ENCODE data around the gene GVQW3.
A peak's percentile ranks its signal among the peaks of the same experiment; 100 is the strongest.

The GVQW3 gene

GRCh38 chr11:76382209-76382608, 1.1 kb downstream of the GVQW3 start:
- peaks cover 0 to 6% (median 3%) of the 10 kb centered on the region in 4 experiments for H3K36me3 ChIP-seq (ENCODE audit: control insufficient read depth in 4 of 4, insufficient read depth in 4 of 4, low read length in 3 of 4)
- H3K4me1 ChIP-seq (ENCODE audit: control extremely low read depth in 1 of 4, control insufficient read depth in 4 of 4, insufficient read depth in 4 of 4, low read length in 3 of 4), result peaks cover 15 to 38% (median 23%) of the 10 kb centered on the region in 4 experiments
- WGBS (ENCODE audit: insufficient coverage), result 93% methylated on average over 4 of the region's 6 CpGs
- no peak overlapping the region for H3K27ac ChIP-seq (ENCODE audit: insufficient read depth in 1 of 2, low read depth in 1 of 2, low read length in 2 of 2, poor library complexity in 1 of 2, severe bottlenecking in 2 of 2)
- no peaks in the 10 kb centered on the region for H3K27me3 ChIP-seq (replicated peaks in 2 of 5; ENCODE audit: control insufficient read depth in 4 of 5, insufficient read depth in 5 of 5, low read length in 4 of 5)
- CTCF ChIA-PET, result interaction anchor here (1.8 to 2.0 kb wide), 2 partner anchors 10 to 38 kb away, joined by 4 read pairs; no protein-coding TSS in a partner anchor
- DNase-seq, result no peak
- peak overlapping the region in 3 of 7 experiments; percentile 4 to 95 (median 89) for H3K4me3 ChIP-seq (ENCODE audit: control insufficient read depth in 1 of 7, extremely low read depth in 1 of 7, insufficient read depth in 4 of 7, low read depth in 2 of 7, low read length in 6 of 7)
- no peaks in the 10 kb centered on the region for H3K9me3 ChIP-seq (ENCODE audit: control extremely low read depth in 1 of 5, control insufficient read depth in 4 of 5, insufficient read depth in 2 of 5, low read depth in 1 of 5, low read length in 4 of 5)
- POLR2A ChIA-PET, result no interaction called here

- CTCF ChIA-PET, result no interaction called here
- no peak overlapping the region for H3K4me3 ChIP-seq (ENCODE audit: control insufficient read depth in 1 of 7, extremely low read depth in 1 of 7, insufficient read depth in 4 of 7, low read depth in 2 of 7, low read length in 6 of 7)
- POLR2A ChIA-PET, result interaction anchor here (0.6 kb wide), 1 partner anchor 35 kb away, joined by 3 read pairs; no protein-coding TSS in a partner anchor
Observed at GRCh38 chr11:76385903-76386302, 4.8 kb downstream of the GVQW3 start.

GRCh38 chr11:76388408-76388807, 7.3 kb downstream of the GVQW3 start:
- Histone ChIP-seq H3K36me3 (ENCODE audit: control insufficient read depth in 4 of 4, insufficient read depth in 4 of 4, low read length in 3 of 4) (peaks cover 0 to 6% (median 3%) of the 10 kb centered on the region in 4 experiments), H3K27ac (ENCODE audit: insufficient read depth in 1 of 2, low read depth in 1 of 2, low read length in 2 of 2, poor library complexity in 1 of 2, severe bottlenecking in 2 of 2) (no peak overlapping the region), H3K4me3 (ENCODE audit: control insufficient read depth in 1 of 7, extremely low read depth in 1 of 7, insufficient read depth in 4 of 7, low read depth in 2 of 7, low read length in 6 of 7) (no peak overlapping the region), H3K4me1 (ENCODE audit: control extremely low read depth in 1 of 4, control insufficient read depth in 4 of 4, insufficient read depth in 4 of 4, low read length in 3 of 4) (peaks cover 2 to 29% (median 20%) of the 10 kb centered on the region in 4 experiments), H3K27me3 (replicated peaks in 2 of 5; ENCODE audit: control insufficient read depth in 4 of 5, insufficient read depth in 5 of 5, low read length in 4 of 5) (no peaks in the 10 kb centered on the region), H3K9me3 (ENCODE audit: control extremely low read depth in 1 of 5, control insufficient read depth in 4 of 5, insufficient read depth in 2 of 5, low read depth in 1 of 5, low read length in 4 of 5) (no peaks in the 10 kb centered on the region)
- POLR2A ChIA-PET, result interaction anchor here (0.6 kb wide), 1 partner anchor 275 kb away, joined by 3 read pairs; no protein-coding TSS in a partner anchor
- DNase-seq, result no peak
- WGBS (ENCODE audit: insufficient coverage), result 100% methylated on average over 1 of the region's 2 CpGs
- CTCF ChIA-PET, result interaction anchor here (1.1 to 1.7 kb wide), 4 partner anchors 29 to 181 kb away, joined by 3 to 5 read pairs (median 4); no protein-coding TSS in a partner anchor

More at GRCh38 chr11:76385903-76386302, 4.8 kb downstream of the GVQW3 start:
- Histone ChIP-seq H3K9me3 (ENCODE audit: control extremely low read depth in 1 of 5, control insufficient read depth in 4 of 5, insufficient read depth in 2 of 5, low read depth in 1 of 5, low read length in 4 of 5) (no peaks in the 10 kb centered on the region), H3K27me3 (replicated peaks in 2 of 5; ENCODE audit: control insufficient read depth in 4 of 5, insufficient read depth in 5 of 5, low read length in 4 of 5) (no peaks in the 10 kb centered on the region), H3K4me1 (ENCODE audit: control extremely low read depth in 1 of 4, control insufficient read depth in 4 of 4, insufficient read depth in 4 of 4, low read length in 3 of 4) (peaks cover 10 to 25% (median 16%) of the 10 kb centered on the region in 4 experiments), H3K27ac (ENCODE audit: insufficient read depth in 1 of 2, low read depth in 1 of 2, low read length in 2 of 2, poor library complexity in 1 of 2, severe bottlenecking in 2 of 2) (no peak overlapping the region), H3K36me3 (ENCODE audit: control insufficient read depth in 4 of 4, insufficient read depth in 4 of 4, low read length in 3 of 4) (peaks cover 0 to 6% (median 3%) of the 10 kb centered on the region in 4 experiments)
- DNase-seq, result no peak
- WGBS (ENCODE audit: insufficient coverage), result 100% methylated on average over 5 of the region's 5 CpGs

GRCh38 chr11:76391021-76391420, 9.9 kb downstream of the GVQW3 start:
- H3K27me3 ChIP-seq (replicated peaks in 2 of 5; ENCODE audit: control insufficient read depth in 4 of 5, insufficient read depth in 5 of 5, low read length in 4 of 5), result no peaks in the 10 kb centered on the region
- H3K4me1 ChIP-seq (ENCODE audit: control extremely low read depth in 1 of 4, control insufficient read depth in 4 of 4, insufficient read depth in 4 of 4, low read length in 3 of 4), result peaks cover 2 to 30% (median 21%) of the 10 kb centered on the region in 4 experiments
- 32% methylated on average over 6 of the region's 6 CpGs for WGBS (ENCODE audit: insufficient coverage)
- no peaks in the 10 kb centered on the region for H3K9me3 ChIP-seq (ENCODE audit: control extremely low read depth in 1 of 5, control insufficient read depth in 4 of 5, insufficient read depth in 2 of 5, low read depth in 1 of 5, low read length in 4 of 5)
- peak in 2 of 3 donors; percentile 50 to 58 for DNase-seq
- no peaks in the 10 kb centered on the region for H3K36me3 ChIP-seq (ENCODE audit: control insufficient read depth in 4 of 4, insufficient read depth in 4 of 4, low read length in 3 of 4)
- peak overlapping the region in 3 of 7 experiments; percentile 12 to 37 (median 22) for H3K4me3 ChIP-seq (ENCODE audit: control insufficient read depth in 1 of 7, extremely low read depth in 1 of 7, insufficient read depth in 4 of 7, low read depth in 2 of 7, low read length in 6 of 7)
- peak overlapping the region; percentile 13 to 63 for H3K27ac ChIP-seq (ENCODE audit: insufficient read depth in 1 of 2, low read depth in 1 of 2, low read length in 2 of 2, poor library complexity in 1 of 2, severe bottlenecking in 2 of 2)
- CTCF ChIA-PET, result interaction anchor here (1.5 kb wide), 1 partner anchor 9 kb away, joined by 4 read pairs; the partner anchor contains the start of gene GVQW3
- POLR2A ChIA-PET, result interaction anchor here (0.6 kb wide), 1 partner anchor 99 kb away, joined by 3 read pairs; no protein-coding TSS in a partner anchor

GRCh38 chr11:76391811-76392475, 10.8 kb downstream of the GVQW3 start:
- no peaks in the 10 kb centered on the region for H3K27me3 ChIP-seq (replicated peaks in 2 of 5; ENCODE audit: control insufficient read depth in 4 of 5, insufficient read depth in 5 of 5, low read length in 4 of 5)
- no peak overlapping the region for H3K4me3 ChIP-seq (ENCODE audit: control insufficient read depth in 1 of 7, extremely low read depth in 1 of 7, insufficient read depth in 4 of 7, low read depth in 2 of 7, low read length in 6 of 7)
- ChIA-PET CTCF (interaction anchor here (1.5 kb wide), 1 partner anchor 10 kb away, joined by 4 read pairs; the partner anchor contains the start of gene GVQW3), POLR2A (interaction anchor here (0.6 to 0.7 kb wide), 2 partner anchors 100 to 157 kb away, joined by 3 read pairs; no protein-coding TSS in a partner anchor)
- H3K4me1 ChIP-seq (ENCODE audit: control extremely low read depth in 1 of 4, control insufficient read depth in 4 of 4, insufficient read depth in 4 of 4, low read length in 3 of 4), result peaks cover 2 to 30% (median 21%) of the 10 kb centered on the region in 4 experiments
- H3K9me3 ChIP-seq (ENCODE audit: control extremely low read depth in 1 of 5, control insufficient read depth in 4 of 5, insufficient read depth in 2 of 5, low read depth in 1 of 5, low read length in 4 of 5), result no peaks in the 10 kb centered on the region
- 97% methylated on average over 6 of the region's 7 CpGs for WGBS (ENCODE audit: insufficient coverage)
- peak overlapping the region in 1 of 2 experiments; percentile 82 for H3K27ac ChIP-seq (ENCODE audit: insufficient read depth in 1 of 2, low read depth in 1 of 2, low read length in 2 of 2, poor library complexity in 1 of 2, severe bottlenecking in 2 of 2)
- DNase-seq, result no peak
- no peaks in the 10 kb centered on the region for H3K36me3 ChIP-seq (ENCODE audit: control insufficient read depth in 4 of 4, insufficient read depth in 4 of 4, low read length in 3 of 4)

DNA sequence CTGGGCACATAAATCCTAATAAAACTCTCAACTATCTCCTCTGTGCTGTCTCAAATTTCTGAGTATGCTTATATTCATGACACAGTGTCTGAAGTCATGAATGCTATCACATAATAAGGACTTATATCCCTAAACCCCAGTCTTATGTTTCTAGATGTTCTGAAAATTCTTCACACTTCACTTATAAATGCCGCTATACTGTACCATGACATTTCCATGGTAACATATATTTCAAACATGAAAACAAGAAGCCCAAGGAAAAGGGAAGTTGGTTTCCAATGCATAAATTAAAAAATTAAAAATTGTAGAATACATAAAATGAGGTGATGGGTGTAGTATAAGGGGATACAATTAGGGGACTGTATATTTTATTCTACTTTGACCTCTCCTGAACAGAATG, 11.7 kb downstream of the GVQW3 start:
- Histone ChIP-seq H3K9me3 (ENCODE audit: control extremely low read depth in 1 of 5, control insufficient read depth in 4 of 5, insufficient read depth in 2 of 5, low read depth in 1 of 5, low read length in 4 of 5) (no peaks in the 10 kb centered on the region), H3K4me1 (ENCODE audit: control extremely low read depth in 1 of 4, control insufficient read depth in 4 of 4, insufficient read depth in 4 of 4, low read length in 3 of 4) (peaks cover 2 to 30% (median 21%) of the 10 kb centered on the region in 4 experiments), H3K27ac (ENCODE audit: insufficient read depth in 1 of 2, low read depth in 1 of 2, low read length in 2 of 2, poor library complexity in 1 of 2, severe bottlenecking in 2 of 2) (peak overlapping the region; percentile 64 to 82), H3K27me3 (replicated peaks in 2 of 5; ENCODE audit: control insufficient read depth in 4 of 5, insufficient read depth in 5 of 5, low read length in 4 of 5) (no peaks in the 10 kb centered on the region), H3K36me3 (ENCODE audit: control insufficient read depth in 4 of 4, insufficient read depth in 4 of 4, low read length in 3 of 4) (no peaks in the 10 kb centered on the region), H3K4me3 (ENCODE audit: control insufficient read depth in 1 of 7, extremely low read depth in 1 of 7, insufficient read depth in 4 of 7, low read depth in 2 of 7, low read length in 6 of 7) (peak overlapping the region in 2 of 7 experiments; percentile 1 to 45)
- WGBS (ENCODE audit: insufficient coverage), result no CpG with 5 or more reads among the region's 1 CpG
- ChIA-PET POLR2A (no interaction called here), CTCF (no interaction called here)
- peak; percentile 77 to 89 (median 89) for DNase-seq

DNA sequence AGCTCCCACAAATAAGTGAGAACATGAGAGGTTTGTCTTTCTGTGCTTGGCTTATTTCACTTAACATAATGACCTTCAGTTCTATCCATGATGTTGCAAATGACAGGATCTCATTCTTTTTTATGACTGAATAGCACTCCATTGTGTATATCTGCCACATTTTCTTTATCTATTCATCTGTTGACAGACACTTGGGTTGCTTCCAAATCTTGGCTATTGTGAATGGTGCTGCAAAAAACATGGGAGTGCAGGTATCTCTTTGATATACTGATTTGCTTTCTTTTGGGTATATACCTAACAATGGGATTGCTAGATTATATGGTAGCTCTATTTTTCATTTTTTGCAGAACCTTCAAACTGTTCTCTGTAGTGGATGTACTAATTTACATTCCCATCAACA, 13.3 kb downstream of the GVQW3 start:
- DNase-seq, result no peak
- ChIA-PET POLR2A (no interaction called here), CTCF (interaction anchor here (1.2 to 1.6 kb wide), 2 partner anchors 13 to 14 kb away, joined by 3 to 4 read pairs; no protein-coding TSS in a partner anchor)
- Histone ChIP-seq H3K36me3 (ENCODE audit: control insufficient read depth in 4 of 4, insufficient read depth in 4 of 4, low read length in 3 of 4) (no peaks in the 10 kb centered on the region), H3K27me3 (replicated peaks in 2 of 5; ENCODE audit: control insufficient read depth in 4 of 5, insufficient read depth in 5 of 5, low read length in 4 of 5) (no peaks in the 10 kb centered on the region), H3K27ac (ENCODE audit: insufficient read depth in 1 of 2, low read depth in 1 of 2, low read length in 2 of 2, poor library complexity in 1 of 2, severe bottlenecking in 2 of 2) (no peak overlapping the region), H3K4me1 (ENCODE audit: control extremely low read depth in 1 of 4, control insufficient read depth in 4 of 4, insufficient read depth in 4 of 4, low read length in 3 of 4) (peaks cover 2 to 30% (median 21%) of the 10 kb centered on the region in 4 experiments), H3K9me3 (ENCODE audit: control extremely low read depth in 1 of 5, control insufficient read depth in 4 of 5, insufficient read depth in 2 of 5, low read depth in 1 of 5, low read length in 4 of 5) (no peaks in the 10 kb centered on the region), H3K4me3 (ENCODE audit: control insufficient read depth in 1 of 7, extremely low read depth in 1 of 7, insufficient read depth in 4 of 7, low read depth in 2 of 7, low read length in 6 of 7) (no peak overlapping the region)
